Heart left ventricle (tissue), 16 donors: ENCODE measurements around the gene USP40. TPM values are rescaled to one million over a fixed set of nuclear protein-coding genes. Genes with fewer than 3 reads are reported as not detected.

Source experiments
- ATAC-seq, 4 donors: fragments of 200-7000 bp; cut with Tn5 transposase; one replicate each; pipeline ENCODE4 v1.9.1; 2020 to 2022; ENCODE audit warnings: moderate library complexity in 4 of 4, mild to moderate bottlenecking in 3 of 4, moderate number of reproducible peaks in 1 of 4
- DNase-seq, 5 donors: peaks; one replicate each; pipeline ENCODE4 v3.0.0-alpha.2; 2020
- H3K27ac ChIP-seq, 12 donors: fragments of 200-600 bp; sonication (generic) in 4 of 12; one replicate each; pipeline versions ENCODE4 v1.5.0 to v1.8.0; 2016 to 2022; ENCODE audit warnings: mild to moderate bottlenecking in 2 of 12
- H3K27me3 ChIP-seq, 9 donors: fragments of 200-600 bp; sonication (generic) in 2 of 9; one replicate each; pipeline versions ENCODE4 v1.5.1 to v1.8.0; 2016 to 2022; ENCODE audit warnings: mild to moderate bottlenecking in 3 of 9
- H3K36me3 ChIP-seq, 9 donors: fragments of 200-600 bp; sonication (generic) in 2 of 9; one replicate each; pipeline versions ENCODE4 v1.5.0 to v1.8.0; 2018 to 2022; ENCODE audit warnings: mild to moderate bottlenecking in 2 of 9
- H3K4me1 ChIP-seq, 12 donors: fragments of 200-600 bp; sonication (generic) in 4 of 12; one replicate each; pipeline versions ENCODE4 v1.5.0 to v1.8.0; 2016 to 2022; ENCODE audit warnings: mild to moderate bottlenecking in 3 of 12
- H3K4me3 ChIP-seq, 12 donors: fragments of 200-600 bp; sonication (generic) in 4 of 12; one replicate each; pipeline versions ENCODE4 v1.5.0 to v1.8.0; 2017 to 2022; ENCODE audit warnings: mild to moderate bottlenecking in 9 of 12, moderate library complexity in 4 of 12
- H3K9me3 ChIP-seq, 12 donors: fragments of 200-600 bp; sonication (generic) in 4 of 12; one replicate each; pipeline versions ENCODE4 v1.5.0 to v1.8.0; 2016 to 2022; ENCODE audit warnings: mild to moderate bottlenecking in 1 of 12
- CTCF ChIP-seq, 12 donors: fragments of 200-600 bp; sonication (generic) in 4 of 12; IDR thresholded peaks; one replicate each; pipeline versions ENCODE4 v1.5.0 to v1.8.0; 2018 to 2022; ENCODE audit warnings: antibody characterized with exemption in 12 of 12, mild to moderate bottlenecking in 5 of 12
- POLR2A ChIP-seq, 2 donors: fragments of 450-650 bp; IDR thresholded peaks; one replicate each; pipeline ENCODE4 v1.6.1; 2017; ENCODE audit warnings: antibody characterized with exemption in 2 of 2, mild to moderate bottlenecking in 2 of 2, moderate library complexity in 2 of 2
- WGBS, 4 donors: extraction: QIAGEN DNeasy Blood & Tissue Kit in 2 of 4; methylation state at CpG; one replicate each; pipeline versions ENCODE4 v1.1.5 to v1.1.7; 2013 to 2018; 5-methylcytosine and 5-hydroxymethylcytosine counted together
- intact Hi-C, 10 donors: fragments of 100-400 bp; cut with DNase I; formaldehyde crosslinking; loops; one replicate each; pipeline versions ENCODE4 v1.11.1 to v1.14.2; 2022
- polyA plus RNA-seq, 2 donors: library from polyadenylated mRNA; stranded (reverse); fragments of 200-250 nt; gene quantifications; one replicate each; pipeline ENCODE4 v1.2.3, GENCODE V29; 2013
- total RNA-seq, 9 donors: library from RNA; depleted of rRNA in 2 of 9; stranded (reverse); fragments of >200 nt in 2 of 9; fragmentation: NEBNext Ultra II Directional in 3 of 9; extraction: Animal tissue kit (Norgen Biotek cat#: 25700) in 3 of 9; gene quantifications; one replicate each; pipeline versions ENCODE4 v1.1.0 to v1.2.4, GENCODE V29; 2016 to 2023
- donor health status: ischemic (EF 13 %, LVEDD 7.1; RV severe dilation, severe dysfunction).
- donor health status: healthy with polysubstance abuse.
- donor health status: DM: no; HTN: yes; CAD: no.
- donor health status: DM: no; HTN: no; CAD: no.
- donor health status: ischemic (EF 25% LVEDD 6.9; RV normal size, moderate dysfunction).
- donor health status: ischemic (EF 25% LVEDD 5.7; RV mildly dilated, moderate dysfunction).
- donor health status: healthy.
- donor health status: DM: yes; HTN: yes; CAD: no.
- donor health status: ischemic (EF 35%, LVEDD 5.7; RV mildly dilated, moderate dysfunction).
- donor health status: nonischemic (EF 11% LVEDD 7.7; RV severe dilation, severe dysfunction).
- donor health status: DM: yes; HTN: yes; CAD: no.
- donor health status: PGD.
- donor health status: ischemic (EF 29% LVEDD 5.4; RV normal size, mild dysfunction).
- donor health status: nonischemic (EF 23%, LVEDD 6.1; RV moderate dilation, normal function).

The USP40 gene
- total and polyA plus RNA-seq, 11 donors = 11.1 to 21.8 (median 18.2) TPM

GRCh38 chr2:233556881-233557736 lies 9.5 kb downstream of the USP40 start:
- no peak overlapping the region for H3K4me3 ChIP-seq
- no peak for DNase-seq
- 90 to 92% (median 92%) methylated on average over 7 of the region's 7 CpGs for WGBS, 4 donors
- no peaks in the 10 kb centered on the region for H3K27me3 ChIP-seq
- intact Hi-C loops = no loop called here
- H3K9me3 ChIP-seq = peaks cover 0 to 3% (median 0%) of the 10 kb centered on the region in 12 donors
- ATAC-seq = no peak
- peak overlapping the region in 1 of 12 donors; percentile 5 for H3K27ac ChIP-seq
- peaks cover 0 to 89% (median 73%) of the 10 kb centered on the region in 9 donors for H3K36me3 ChIP-seq
- TF ChIP-seq CTCF (IDR thresholded peaks at IDR 0.05) (no peak), POLR2A (IDR thresholded peaks at IDR 0.05) (no peak)
- H3K4me1 ChIP-seq = peaks cover 0 to 5% (median 0%) of the 10 kb centered on the region in 12 donors

GRCh38 chr2:233553366-233553765 lies 13.2 kb downstream of the USP40 start:
- DNase-seq (no peak), ATAC-seq (no peak)
- peaks cover 0 to 5% (median 0%) of the 10 kb centered on the region in 12 donors for H3K4me1 ChIP-seq
- H3K27ac ChIP-seq = no peak overlapping the region
- TF ChIP-seq POLR2A (IDR thresholded peaks at IDR 0.05) (no peak), CTCF (IDR thresholded peaks at IDR 0.05) (no peak)
- H3K27me3 ChIP-seq = no peaks in the 10 kb centered on the region
- H3K9me3 ChIP-seq = no peaks in the 10 kb centered on the region
- H3K4me3 ChIP-seq = no peak overlapping the region
- intact Hi-C loops = no loop called here
- peaks cover 0 to 100% (median 79%) of the 10 kb centered on the region in 9 donors for H3K36me3 ChIP-seq

GRCh38 chr2:233551491-233551890 lies 15.1 kb downstream of the USP40 start:
- intact Hi-C loops = no loop called here
- TF ChIP-seq POLR2A (IDR thresholded peaks at IDR 0.05) (no peak), CTCF (IDR thresholded peaks at IDR 0.05) (no peak)
- Histone ChIP-seq H3K4me3 (no peak overlapping the region), H3K27ac (no peak overlapping the region), H3K4me1 (peaks cover 0 to 3% (median 0%) of the 10 kb centered on the region in 12 donors), H3K27me3 (no peaks in the 10 kb centered on the region), H3K9me3 (no peaks in the 10 kb centered on the region), H3K36me3 (peaks cover 0 to 100% (median 78%) of the 10 kb centered on the region in 9 donors)
- 72 to 74% (median 73%) methylated on average over 4 of the region's 4 CpGs for WGBS, 4 donors
- DNase-seq (no peak), ATAC-seq (no peak)

GRCh38 chr2:233546774-233547173 lies 19.8 kb downstream of the USP40 start:
- Histone ChIP-seq H3K4me3 (no peak overlapping the region), H3K27me3 (no peaks in the 10 kb centered on the region), H3K4me1 (peaks cover 0 to 7% (median 0%) of the 10 kb centered on the region in 12 donors), H3K27ac (no peak overlapping the region), H3K9me3 (no peaks in the 10 kb centered on the region), H3K36me3 (peaks cover 0 to 91% (median 71%) of the 10 kb centered on the region in 9 donors)
- 59 to 64% (median 60%) methylated on average over 4 of the region's 4 CpGs for WGBS, 4 donors
- DNase-seq (peak in 4 of 5 donors; percentile 27 to 55 (median 39)), ATAC-seq (peak; percentile 58 to 81 (median 75))
- intact Hi-C loops = no loop called here
- no peak for TF ChIP-seq CTCF (IDR thresholded peaks at IDR 0.05)
